HG03039 (cell line): ENCODE measurements around the gene IGF2R.

ENCODE experiments used
- ATAC-seq: cut with Tn5 transposase; IDR thresholded peaks from one replicate; pipeline ENCODE4 v1.9.1; 2021; ENCODE audit warnings: mild to moderate bottlenecking, moderate library complexity; ENCODE audit not compliant: unreplicated experiment

IGF2R gene

GRCh38 chr6:160042788-160043301 is 74.0 kb downstream of the IGF2R start:
- no peak for ATAC-seq

GRCh38 chr6:160043784-160044183 is 74.9 kb downstream of the IGF2R start:
- no peak for ATAC-seq

- no peak for ATAC-seq
These were observed 75.8 kb downstream of the IGF2R start for GRCh38 chr6:160044687-160045086.

- ATAC-seq, result no peak
These were observed 79.6 kb downstream of the IGF2R start for GRCh38 chr6:160048471-160048870.

- no peak for ATAC-seq
These were observed 80.5 kb downstream of the IGF2R start for GRCh38 chr6:160049346-160049745.

GRCh38 chr6:160050022-160050421 is 81.1 kb downstream of the IGF2R start:
- ATAC-seq, result no peak

GRCh38 chr6:160051390-160051789 is 82.5 kb downstream of the IGF2R start:
- ATAC-seq, result no peak

- ATAC-seq, result no peak
These were observed 85.4 kb downstream of the IGF2R start for GRCh38 chr6:160054271-160054670.

- no peak for ATAC-seq
These were observed 86.0 kb downstream of the IGF2R start for GRCh38 chr6:160054913-160055312.

- no peak for ATAC-seq
These were observed 86.5 kb downstream of the IGF2R start for GRCh38 chr6:160055378-160055777.

GRCh38 chr6:160055813-160056212 is 86.9 kb downstream of the IGF2R start:
- ATAC-seq, result no peak

- ATAC-seq, result no peak
These were observed 88.2 kb downstream of the IGF2R start for GRCh38 chr6:160057080-160057479.

- no peak for ATAC-seq
These were observed 89.8 kb downstream of the IGF2R start for GRCh38 chr6:160058603-160059215.

GRCh38 chr6:160060221-160060620 is 91.3 kb downstream of the IGF2R start:
- ATAC-seq, result no peak

- no peak for ATAC-seq
These were observed 92.1 kb downstream of the IGF2R start for GRCh38 chr6:160060920-160061447.

GRCh38 chr6:160063771-160064413 is 95.0 kb downstream of the IGF2R start:
- no peak for ATAC-seq

GRCh38 chr6:160065200-160065599 is 96.3 kb downstream of the IGF2R start:
- no peak for ATAC-seq

- no peak for ATAC-seq
These were observed 98.7 kb downstream of the IGF2R start for GRCh38 chr6:160067564-160067963.

GRCh38 chr6:160068346-160068745 is 99.5 kb downstream of the IGF2R start:
- no peak for ATAC-seq

GRCh38 chr6:160069050-160069454 is 100.2 kb downstream of the IGF2R start:
- ATAC-seq, result peak; percentile 93

- peak; percentile 9 for ATAC-seq
These were observed 100.6 kb downstream of the IGF2R start for GRCh38 chr6:160069459-160069858.

GRCh38 chr6:160070427-160070826 is 101.5 kb downstream of the IGF2R start:
- no peak for ATAC-seq
